Activated gamma-delta T cell (primary cell): ENCODE results near the gene TEX55.
"Not testable (repeated sequence)": the region's sequence is repeated elsewhere in the genome, so short reads cannot be mapped to it uniquely, and the experiment has no call there.

Experiments
- DNase-seq: peaks from one replicate; lab custom pipeline; 2025; lab: John Stamatoyannopoulos, UW

The TEX55 gene

DNA sequence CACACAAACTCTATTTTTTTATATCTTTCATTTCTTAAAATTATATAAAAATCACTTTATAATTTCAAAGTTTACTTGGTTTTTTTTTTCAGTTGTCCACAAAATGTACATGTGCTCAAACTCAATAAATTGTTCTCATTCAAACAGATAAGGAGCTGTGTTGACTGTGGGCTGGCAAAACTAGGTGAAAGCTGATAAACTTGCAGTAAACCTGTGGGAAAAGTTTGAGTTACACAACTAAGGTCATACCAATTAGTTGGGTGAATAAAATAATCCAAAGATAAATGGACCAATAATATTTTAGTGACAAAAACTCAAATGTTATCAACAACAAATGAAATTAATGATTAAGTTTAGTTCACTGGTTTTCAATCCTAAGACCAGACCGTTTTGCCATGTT, 14.8 kb downstream of the TEX55 start:
- no peak for DNase-seq

DNA sequence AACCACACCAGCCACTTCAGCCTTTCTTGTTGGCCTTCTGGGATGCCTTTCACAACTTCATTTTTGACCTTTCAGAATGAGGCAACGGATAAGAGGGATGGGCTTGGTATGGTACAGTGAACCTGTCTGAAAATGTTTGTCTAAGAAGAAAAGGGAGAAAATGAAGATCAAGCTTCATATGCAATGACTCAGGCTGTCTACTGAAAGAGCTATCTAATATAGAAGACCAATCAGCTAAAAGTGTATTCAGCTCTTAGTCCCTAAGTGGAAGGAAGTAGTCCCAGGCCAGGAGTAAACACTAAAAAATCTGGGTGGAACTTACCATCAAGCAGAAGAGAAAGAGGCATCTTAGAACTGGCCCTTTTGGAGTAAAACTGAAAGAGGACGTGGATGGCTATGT, 15.3 kb downstream of the TEX55 start:
- DNase-seq, result no peak

DNA sequence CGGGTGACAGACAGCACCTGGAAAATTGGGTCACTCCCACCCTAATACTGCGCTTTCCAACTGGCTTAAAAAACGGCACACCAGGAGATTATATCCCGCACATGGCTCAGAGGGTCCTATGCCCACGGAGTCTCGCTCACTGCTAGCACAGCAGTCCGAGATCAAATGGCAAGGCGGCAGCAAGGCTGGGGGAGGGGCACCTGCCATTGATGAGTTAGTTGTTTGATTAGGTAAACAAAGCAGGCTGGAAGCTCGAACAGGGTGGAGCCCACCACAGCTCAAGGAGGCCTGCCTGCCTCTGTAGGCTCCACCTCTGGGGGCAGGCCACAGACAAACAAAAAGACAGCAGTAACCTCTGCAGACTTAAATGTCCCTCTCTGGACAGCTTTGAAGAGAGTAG, 18.8 kb downstream of the TEX55 start:
- not testable (repeated sequence) for DNase-seq

DNA sequence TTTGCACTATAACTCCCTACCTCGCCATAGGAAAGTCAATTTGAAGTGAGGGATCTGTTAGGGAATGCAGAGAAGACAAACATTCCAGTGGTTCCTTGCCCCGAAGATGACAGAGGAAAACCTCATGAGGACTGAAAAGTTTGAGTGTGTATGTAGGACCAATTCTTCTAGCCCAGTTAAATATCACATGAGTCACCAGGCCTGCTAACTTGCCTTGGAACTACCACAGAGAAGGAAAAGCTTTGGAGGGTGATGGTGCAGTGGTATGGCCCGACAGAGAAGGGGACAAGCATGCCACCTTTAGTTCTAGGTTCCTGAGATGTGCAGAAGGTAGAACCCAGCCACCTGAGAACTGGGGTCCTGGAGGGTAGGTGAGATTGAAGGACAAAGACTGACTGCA, 24.9 kb downstream of the TEX55 start:
- no peak for DNase-seq

DNA sequence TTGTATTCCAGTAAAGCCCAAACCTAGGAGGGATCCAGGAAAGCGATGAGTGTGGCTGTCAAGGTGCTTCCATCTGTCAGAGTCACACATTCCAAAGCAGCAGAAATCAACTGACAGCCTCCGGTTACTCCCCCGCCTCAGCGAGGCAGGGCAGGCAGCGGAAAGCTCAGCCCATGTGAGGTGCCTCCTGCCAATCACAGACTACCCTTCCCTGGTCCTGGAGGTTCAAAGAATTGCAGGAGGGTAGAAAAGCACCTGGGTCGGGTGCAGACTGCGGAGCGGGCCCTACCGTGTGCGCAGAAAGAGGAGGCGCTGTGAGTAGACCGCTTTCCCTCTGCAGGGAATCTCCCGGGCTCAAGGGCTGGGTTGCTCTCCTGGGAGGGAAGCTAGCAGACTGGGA, 27.4 kb downstream of the TEX55 start, which contains the start of gene UPK1B:
Gene UPK1B, plus strand, starts transcription at position 274 of the 400 bp plus-strand sequence. CDS start 13,144 bp downstream, outside the sequence.
- DNase-seq, result no peak

DNA sequence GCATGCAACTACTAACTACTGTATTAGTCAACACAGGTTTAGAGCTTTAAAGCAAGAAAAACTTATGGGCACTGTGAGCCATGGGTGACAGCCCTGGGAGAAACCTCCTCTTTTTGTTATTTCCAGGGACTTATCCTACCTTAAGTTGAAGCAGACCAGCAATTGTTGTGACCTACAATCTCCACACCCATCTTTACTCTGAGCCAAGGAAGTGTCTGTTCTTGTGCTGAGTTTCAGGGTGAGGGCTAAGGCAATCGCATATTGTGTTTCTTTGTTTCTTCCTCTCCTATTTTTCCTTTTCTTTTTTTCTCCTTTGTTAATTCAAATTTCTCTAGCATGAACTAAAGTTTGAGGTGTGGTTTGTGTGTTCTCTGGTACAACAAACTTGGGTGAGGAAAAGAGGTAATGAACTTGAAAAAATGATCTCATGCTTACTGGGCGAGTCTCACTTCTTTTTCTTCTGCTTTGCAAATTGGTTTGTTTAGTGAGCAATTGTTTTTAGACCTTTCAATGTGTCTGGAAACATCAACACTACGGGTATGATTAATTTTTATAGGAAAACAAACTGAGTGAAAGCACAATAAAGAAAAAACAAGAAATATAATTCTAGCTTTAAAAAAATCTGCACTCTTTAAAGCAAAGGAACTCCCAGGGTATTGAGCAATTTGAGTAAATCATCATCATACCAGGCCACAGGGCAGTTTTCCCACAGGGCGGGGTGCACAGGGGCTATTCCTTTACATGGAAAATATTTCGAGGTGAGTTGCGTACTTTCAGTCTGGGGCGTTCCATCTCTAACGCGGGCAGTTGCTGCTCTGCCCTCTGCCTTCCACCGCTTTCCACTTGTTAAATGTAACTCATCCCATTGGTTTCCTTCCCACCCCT, 30.1 kb downstream of the TEX55 start:
- DNase-seq, result no peak

DNA sequence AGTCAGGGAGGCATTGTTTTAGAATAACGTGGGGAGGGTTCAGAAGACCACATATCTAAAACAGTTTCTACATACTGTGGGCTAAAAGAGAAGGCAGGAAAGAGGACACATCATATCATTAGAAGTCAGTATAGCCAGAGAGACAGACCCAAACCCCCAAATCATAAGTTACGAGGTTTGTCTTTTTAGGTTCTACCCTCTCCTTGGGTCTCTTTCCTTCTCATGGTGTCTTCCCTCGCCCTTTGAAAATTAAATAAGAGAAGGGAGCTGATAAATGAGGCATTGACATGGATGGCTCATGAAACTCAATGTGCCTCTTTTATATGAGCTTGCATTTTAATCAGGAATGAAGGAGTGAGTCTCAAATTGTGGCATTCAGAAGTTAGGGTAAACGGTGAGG, 30.8 kb downstream of the TEX55 start:
- no peak for DNase-seq

DNA sequence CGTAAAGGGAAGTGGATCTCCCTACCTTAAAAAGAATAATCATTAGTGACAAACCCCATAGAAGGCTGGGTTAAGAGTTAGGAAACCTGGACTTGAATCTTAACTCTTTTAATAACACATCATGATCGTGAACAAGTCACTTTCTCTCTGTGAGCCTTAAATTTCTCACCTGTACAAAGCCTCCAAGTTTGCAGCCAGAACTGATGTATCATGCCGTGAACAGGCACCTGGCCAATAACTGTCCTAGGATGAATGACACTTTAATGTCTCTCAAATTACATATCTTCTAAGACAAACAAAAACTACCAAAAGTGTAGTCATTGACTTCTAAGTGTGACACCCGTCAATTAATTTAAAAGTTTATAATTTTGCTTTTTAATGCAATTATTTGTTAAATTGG, 31.4 kb downstream of the TEX55 start:
- DNase-seq, result no peak

DNA sequence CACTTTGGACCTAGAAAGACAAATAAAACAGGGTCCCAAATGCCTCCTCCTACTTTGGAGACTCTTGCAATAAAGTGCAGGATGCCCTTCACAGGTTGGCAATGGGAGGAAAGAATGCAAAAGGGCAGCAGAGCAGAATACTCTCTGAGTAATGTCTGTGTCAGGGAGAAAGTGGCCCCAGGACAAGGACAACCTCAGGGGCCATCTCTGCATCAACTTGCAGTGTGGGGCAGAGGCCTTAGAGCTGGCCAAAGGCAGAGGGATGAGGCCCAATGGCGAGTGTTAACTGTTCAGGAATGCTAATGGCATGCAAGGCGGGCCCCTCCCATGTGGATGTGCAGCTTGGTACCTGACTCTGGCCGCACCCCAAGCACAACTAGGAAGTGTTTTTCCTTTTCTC, 35.8 kb downstream of the TEX55 start:
- no peak for DNase-seq

DNA sequence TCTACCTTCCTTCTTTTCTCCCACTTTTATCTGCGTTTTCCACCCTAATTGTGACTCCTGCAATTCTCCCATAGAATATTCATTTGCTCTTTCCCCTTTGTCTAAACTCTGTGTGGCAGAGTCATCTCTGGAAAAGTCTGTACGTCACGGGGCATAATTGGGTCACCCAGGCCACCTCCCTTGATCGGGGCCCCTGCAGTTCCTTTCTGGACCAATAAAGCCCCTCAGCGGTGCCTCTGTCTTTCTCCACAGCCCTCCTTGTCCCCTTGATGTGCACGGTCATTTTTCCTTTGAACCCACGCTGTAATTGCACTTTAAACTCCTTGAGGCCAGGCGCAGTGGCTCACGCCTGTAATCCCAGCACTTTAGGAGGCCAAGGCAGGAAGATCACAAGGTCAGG, 38.1 kb downstream of the TEX55 start:
- no peak for DNase-seq

DNA sequence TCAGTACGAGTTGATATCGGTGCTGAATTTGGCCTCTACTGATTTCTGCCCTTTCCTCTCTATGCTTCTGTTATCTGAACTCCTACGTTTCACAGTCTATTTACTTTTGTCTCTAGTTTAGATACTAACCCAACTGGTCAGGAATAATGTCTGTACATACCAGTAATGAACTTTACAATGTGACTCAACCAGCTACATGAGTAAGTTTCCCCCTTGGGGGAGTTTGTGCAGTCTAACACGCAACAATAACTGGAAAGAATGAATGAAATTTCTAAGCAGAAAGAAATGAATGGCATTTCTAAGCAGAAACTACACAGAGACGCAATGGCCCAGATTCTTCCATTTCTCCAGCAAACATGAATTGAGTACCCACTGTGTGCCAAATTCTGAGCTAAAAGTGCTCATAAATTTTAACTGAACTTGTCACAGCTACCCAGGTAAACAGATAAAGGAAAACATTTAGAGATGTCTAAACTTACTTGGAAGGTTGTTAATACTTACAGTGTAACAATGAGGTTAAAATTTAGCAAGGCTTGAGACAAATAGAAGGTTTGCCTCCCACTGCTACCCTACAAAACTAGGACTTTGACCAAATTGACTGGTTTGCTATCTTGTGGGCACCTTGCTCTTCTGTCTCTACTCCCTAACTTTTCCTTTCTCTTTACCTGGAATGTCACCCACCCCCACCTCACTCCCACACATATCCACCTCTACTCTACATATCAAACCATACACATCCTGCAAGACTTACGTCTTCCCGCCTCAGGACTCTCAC, 39.0 kb downstream of the TEX55 start:
- no peak for DNase-seq

DNA sequence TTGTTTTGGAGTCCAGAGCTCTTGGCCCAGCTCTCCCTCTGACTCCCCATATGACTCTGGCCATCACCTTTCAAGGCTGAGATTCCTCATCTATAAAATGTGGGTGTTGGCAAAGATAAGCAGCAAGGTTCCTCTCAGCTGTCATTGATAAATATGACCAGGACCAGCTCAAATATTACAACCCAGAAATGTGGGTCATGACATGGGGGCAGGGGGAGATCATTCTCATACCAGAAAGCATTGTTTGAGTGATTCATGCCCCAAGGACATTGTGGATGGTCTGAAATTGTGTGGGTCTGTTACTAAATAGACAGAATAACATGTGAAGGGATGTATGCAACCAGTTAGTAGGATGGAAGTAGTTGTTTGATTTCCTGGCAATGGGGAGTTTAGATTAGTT, 41.3 kb downstream of the TEX55 start:
- no peak for DNase-seq

DNA sequence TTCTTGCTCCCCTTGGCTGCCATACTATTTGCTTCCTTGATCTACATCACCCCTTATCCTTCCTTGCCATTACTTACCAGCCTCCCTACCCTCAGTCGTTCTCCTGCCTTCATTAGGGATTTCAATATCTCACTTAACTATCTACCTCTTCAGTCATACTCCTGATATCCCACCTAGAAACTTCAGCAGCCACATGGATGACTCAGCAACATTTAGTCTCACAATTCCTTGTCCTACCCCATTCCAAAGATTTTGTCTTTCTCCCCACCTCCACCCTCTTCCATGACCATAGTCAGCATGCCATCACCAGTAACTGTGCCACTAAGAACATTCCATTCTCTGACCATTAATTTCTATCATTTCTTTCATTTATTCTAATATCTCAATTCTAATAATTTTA, 45.8 kb downstream of the TEX55 start:
- DNase-seq, result no peak

DNA sequence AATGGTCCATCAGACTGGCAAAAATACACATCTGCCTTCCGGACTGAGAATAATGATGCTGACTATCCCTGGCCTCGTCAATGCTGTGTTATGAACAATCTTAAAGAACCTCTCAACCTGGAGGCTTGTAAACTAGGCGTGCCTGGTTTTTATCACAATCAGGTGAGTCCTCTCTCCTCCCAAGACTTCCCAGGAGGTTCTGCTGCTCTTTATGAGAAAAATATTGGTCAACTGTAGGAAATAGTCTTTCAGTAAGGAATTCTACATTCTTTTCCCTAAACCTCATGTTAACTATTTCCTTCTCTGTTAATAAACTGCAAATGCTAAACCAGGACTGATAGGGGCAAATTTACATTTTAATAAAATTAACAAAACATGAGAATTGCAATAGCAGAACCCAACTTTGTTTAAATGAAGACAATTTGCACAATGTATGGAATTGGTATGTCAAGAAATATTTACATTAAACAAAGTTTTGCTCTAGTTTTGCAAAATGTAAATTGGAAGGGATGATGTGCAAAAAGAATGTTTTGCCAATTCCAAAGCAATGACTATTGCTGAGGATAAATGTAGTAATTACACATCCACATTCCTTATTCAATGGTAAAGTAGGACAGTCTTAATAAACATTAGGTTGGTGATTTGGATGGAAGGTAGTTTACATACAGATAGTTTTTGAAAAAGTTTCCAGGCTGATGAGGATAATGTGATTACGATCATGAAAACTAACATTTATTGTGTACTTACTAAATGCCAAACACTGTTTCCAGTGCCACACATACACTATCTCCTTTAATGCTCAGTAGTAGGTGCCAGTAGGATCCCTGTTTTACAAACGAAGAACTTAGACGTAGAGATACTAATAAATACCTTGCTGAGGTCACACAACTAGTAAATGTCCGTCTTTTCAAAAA, 48.5 kb downstream of the TEX55 start:
- no peak for DNase-seq

DNA sequence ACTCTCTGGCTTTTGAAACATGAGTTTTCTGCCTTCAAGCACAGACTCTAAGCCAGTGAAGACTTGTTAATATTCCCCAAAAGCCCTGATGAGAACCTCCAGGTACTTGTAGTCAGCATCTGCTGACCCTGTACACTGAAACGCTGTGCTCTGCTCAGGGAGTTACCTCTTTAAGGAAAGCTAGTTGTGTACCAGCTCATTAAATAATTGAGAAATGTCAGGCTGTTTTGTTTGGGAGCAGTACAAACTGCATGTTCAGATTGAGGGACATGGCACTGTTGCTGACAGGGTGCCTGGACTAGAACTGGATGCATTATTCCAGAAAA, 49.1 kb downstream of the TEX55 start:
- no peak for DNase-seq

DNA sequence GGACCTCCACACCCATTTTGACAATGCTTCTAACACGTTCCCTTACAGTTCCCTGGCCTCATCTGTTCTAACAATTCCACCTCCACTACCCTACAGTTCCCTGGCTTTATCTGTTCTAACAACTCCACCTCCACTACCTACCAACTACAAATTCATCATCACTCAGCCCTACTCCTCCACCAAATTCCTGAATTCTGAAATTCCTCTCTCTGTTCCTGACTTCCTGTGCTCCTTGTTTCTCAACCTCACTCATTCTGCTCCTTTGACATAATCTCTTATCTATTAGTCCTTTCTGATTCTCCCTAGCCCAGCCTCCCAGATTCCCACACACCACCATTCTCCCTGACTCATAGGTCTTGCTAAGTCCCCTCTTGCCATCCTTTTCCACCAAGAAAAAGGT, 49.9 kb downstream of the TEX55 start:
- DNase-seq, result no peak
